Left ventricle myocardium superior (tissue), 1 donor: ENCODE measurements around the gene GRAPL. TPM values are rescaled to one million over a fixed set of nuclear protein-coding genes. Genes with fewer than 3 reads are reported as not detected.
"Not testable (repeated sequence)": the region's sequence is repeated elsewhere in the genome, so short reads cannot be mapped to it uniquely, and the experiment has no call there.

Experiments used
- ATAC-seq: fragments of 200-7000 bp; cut with Tn5 transposase; one replicate; pipeline ENCODE4 v1.9.1; 2020; ENCODE audit warnings: mild to moderate bottlenecking, moderate library complexity
- DNase-seq: peaks from one replicate; pipeline ENCODE4 v3.0.0-alpha.2; 2020
- intact Hi-C: fragments of 100-400 bp; cut with micrococcal nuclease; formaldehyde crosslinking; loops from one replicate; pipeline ENCODE4 v1.11.0; 2022
- total RNA-seq: library from RNA; stranded (reverse); fragmentation: NEBNext Ultra II Directional; extraction: Animal tissue kit (Norgen Biotek cat#: 25700); gene quantifications from one replicate; pipeline ENCODE4 v1.2.1, GENCODE V29; 2021
- donor health status: DM: no; HTN: yes; CAD: no; lungs with severe emphysema.

GRAPL gene
- total RNA-seq, 1 donor from 2014 or later: 1.0 TPM

GRCh38 chr17:19133793-19134192 is 6.4 kb downstream of the GRAPL start:
- DNase-seq, ATAC-seq, intact Hi-C loops: not testable (repeated sequence)

- intact Hi-C loops, DNase-seq, ATAC-seq: not testable (repeated sequence)
Observed at GRCh38 chr17:19135391-19135790, 8.0 kb downstream of the GRAPL start.

- peak; percentile 82 for ATAC-seq
- DNase-seq, intact Hi-C loops: not testable (repeated sequence)
Observed at GRCh38 chr17:19136138-19136537, 8.7 kb downstream of the GRAPL start.

- DNase-seq, ATAC-seq, intact Hi-C loops: not testable (repeated sequence)
Observed at GRCh38 chr17:19136605-19137004, 9.2 kb downstream of the GRAPL start.

- ATAC-seq, DNase-seq, intact Hi-C loops: not testable (repeated sequence)
Observed at GRCh38 chr17:19137959-19138358, 10.6 kb downstream of the GRAPL start.

GRCh38 chr17:19141366-19142155 is 14.2 kb downstream of the GRAPL start:
- intact Hi-C loops: not testable (repeated sequence)
- ATAC-seq (peak; percentile 89), DNase-seq (peak; percentile 29)

- DNase-seq: peak; percentile 68
- ATAC-seq: peak; percentile 85
- intact Hi-C loops: not testable (repeated sequence)
Observed at GRCh38 chr17:19142419-19142818, 15.0 kb downstream of the GRAPL start.

GRCh38 chr17:19143097-19143777 is 15.8 kb downstream of the GRAPL start:
- DNase-seq, intact Hi-C loops, ATAC-seq: not testable (repeated sequence)

GRCh38 chr17:19144373-19144772 is 17.0 kb downstream of the GRAPL start:
- intact Hi-C loops, DNase-seq, ATAC-seq: not testable (repeated sequence)

GRCh38 chr17:19145471-19145870 is 18.1 kb downstream of the GRAPL start:
- DNase-seq, ATAC-seq, intact Hi-C loops: not testable (repeated sequence)

GRCh38 chr17:19150678-19151615 is 23.6 kb downstream of the GRAPL start:
- intact Hi-C loops, DNase-seq, ATAC-seq: not testable (repeated sequence)

- ATAC-seq, intact Hi-C loops, DNase-seq: not testable (repeated sequence)
Observed at GRCh38 chr17:19157628-19158027, 30.2 kb downstream of the GRAPL start.

GRCh38 chr17:19158478-19158877 is 31.1 kb downstream of the GRAPL start:
- peak; percentile 63 for ATAC-seq
- intact Hi-C loops: not testable (repeated sequence)

GRCh38 chr17:19158938-19159337 is 31.5 kb downstream of the GRAPL start:
- ATAC-seq, intact Hi-C loops, DNase-seq: not testable (repeated sequence)

More at GRCh38 chr17:19158478-19158877, 31.1 kb downstream of the GRAPL start:
- DNase-seq: not testable (repeated sequence)

- ATAC-seq, DNase-seq, intact Hi-C loops: not testable (repeated sequence)
Observed at GRCh38 chr17:19161308-19162107, 34.1 kb downstream of the GRAPL start.

- peak; percentile 92 for ATAC-seq
- intact Hi-C loops, DNase-seq: not testable (repeated sequence)
Observed at GRCh38 chr17:19162384-19163216, 35.2 kb downstream of the GRAPL start.

GRCh38 chr17:19174422-19174821 is 47.0 kb downstream of the GRAPL start:
- ATAC-seq: peak; percentile 57
- DNase-seq, intact Hi-C loops: not testable (repeated sequence)
